T-cell (primary cell): Measurements from ENCODE around the gene ZNF683. TPM values are rescaled to one million over a fixed set of nuclear protein-coding genes. Genes with fewer than 3 reads are reported as not detected.
A peak's percentile ranks its signal among the peaks of the same experiment; 100 is the strongest.

Experiments
- ATAC-seq, 4 experiments: fragments of 200-7000 bp in 3 of 4; fragments of 150-1000 bp in 1 of 4; cut with Tn5 transposase; replicated peaks in 1 of 4; 1 replicate in 3 of 4; 2 replicates in 1 of 4; pipeline ENCODE4 v1.10.0; 2021; ENCODE audit warnings: moderate library complexity in 3 of 4, mild to moderate bottlenecking in 2 of 4, moderate number of reproducible peaks in 1 of 4
- CTCF ChIA-PET, 2 donors: fragments of 300-600 bp; sonication (Branson Sonifier 250); formaldehyde crosslinking; loops; one replicate each; lab custom pipeline; 2022; ENCODE audit warnings: antibody characterized with exemption in 2 of 2; lab: Charles Lee
- POLR2A ChIA-PET, 2 donors: fragments of 300-600 bp; sonication (Branson Sonifier 250); formaldehyde crosslinking; loops; one replicate each; lab custom pipeline; 2022; ENCODE audit warnings: antibody characterized with exemption in 2 of 2; lab: Charles Lee
- DNase-seq, 35 experiments: peaks; one replicate each; pipeline versions ENCODE4 v3.0.0 to v3.0.0-alpha.2; 2013 to 2023
- H3K27ac ChIP-seq: one replicate; pipeline ENCODE4 v1.5.1; 2013; ENCODE audit warnings: low read length
- H3K27me3 ChIP-seq, 2 experiments: replicated peaks in 1 of 2; 1 replicate in 1 of 2; 2 replicates in 1 of 2; pipeline versions ENCODE4 v1.6.1 to v1.7.0; 2013; ENCODE audit warnings: low read length in 1 of 2, mixed read lengths in 1 of 2; ENCODE audit not compliant: control insufficient read depth in 2 of 2, insufficient read depth in 2 of 2; ENCODE audit errors: extremely low read depth in 1 of 2
- H3K36me3 ChIP-seq, 2 donors: 1 replicate in 1 of 2; 2 replicates in 1 of 2; pipeline versions ENCODE4 v1.6.1 to v1.7.0; 2013; ENCODE audit warnings: low read length in 1 of 2; ENCODE audit not compliant: control insufficient read depth in 2 of 2, insufficient read depth in 1 of 2; ENCODE audit errors: extremely low read depth in 1 of 2
- H3K4me1 ChIP-seq, 2 experiments: 1 replicate in 1 of 2; 2 replicates in 1 of 2; pipeline versions ENCODE4 v1.6.1 to v1.7.0; 2013; ENCODE audit warnings: low read length in 2 of 2, mixed read lengths in 1 of 2; ENCODE audit not compliant: insufficient read depth in 2 of 2, control insufficient read depth in 1 of 2; ENCODE audit errors: extremely low read depth in 1 of 2
- H3K4me3 ChIP-seq, 2 donors: 1 replicate in 1 of 2; 2 replicates in 1 of 2; pipeline versions ENCODE4 v1.5.1 to v1.7.0; 2013; ENCODE audit warnings: mild to moderate bottlenecking in 2 of 2, low read length in 1 of 2, moderate library complexity in 1 of 2; ENCODE audit not compliant: control insufficient read depth in 1 of 2; ENCODE audit errors: extremely low read depth in 1 of 2
- H3K9me3 ChIP-seq: 2 replicates; pipeline ENCODE4 v1.7.0; 2013
- H3K27ac Mint-ChIP-seq, 2 donors: one replicate each; pipeline ENCODE4 v1.8.0; 2020 to 2021; ENCODE audit warnings: mild to moderate bottlenecking in 2 of 2, mixed read lengths in 2 of 2
- H3K27me3 Mint-ChIP-seq, 2 donors: one replicate each; pipeline ENCODE4 v1.8.0; 2021 to 2022; ENCODE audit warnings: mixed read lengths in 2 of 2
- H3K36me3 Mint-ChIP-seq: one replicate; pipeline ENCODE4 v1.8.0; 2021; ENCODE audit warnings: mixed read lengths
- H3K4me1 Mint-ChIP-seq, 3 donors: one replicate each; pipeline ENCODE4 v1.8.0; 2020 to 2022; ENCODE audit warnings: mixed read lengths in 3 of 3, mild to moderate bottlenecking in 1 of 3
- H3K4me3 Mint-ChIP-seq, 3 donors: one replicate each; pipeline ENCODE4 v1.8.0; 2020 to 2022; ENCODE audit warnings: mild to moderate bottlenecking in 3 of 3, mixed read lengths in 3 of 3, moderate library complexity in 3 of 3
- H3K9me3 Mint-ChIP-seq, 3 donors: one replicate each; pipeline ENCODE4 v1.8.0; 2020 to 2022; ENCODE audit warnings: mixed read lengths in 3 of 3
- WGBS: methylation state at CpG from one replicate; pipeline ENCODE4 v1.1.5; 2013; ENCODE audit warnings: missing lambda C conversion rate; ENCODE audit not compliant: insufficient coverage; 5-methylcytosine and 5-hydroxymethylcytosine counted together
- total RNA-seq, 35 experiments: library from RNA in 6 of 35; stranded (reverse) in 6 of 35; fragments of 120-200 nt in 1 of 35; gene quantifications; one replicate each; pipeline versions ENCODE4 v1.2.1 to v1.2.4 and lab custom pipeline; 2013 to 2026

Gene ZNF683
- total RNA-seq, 5 donors from 2014 or later (not counting 1 experiment from before 2014, with no cell fraction given): 0.32 to 23.1 (median 5.3) TPM

- Histone ChIP-seq H3K9me3 (no peaks in the 10 kb centered on the region), H3K4me3 (no peak overlapping the region), H3K27me3 (peaks cover 0 to 33% of the 10 kb centered on the region in 2 experiments), H3K27ac (no peak overlapping the region), H3K4me1 (peaks cover 12 to 76% of the 10 kb centered on the region in 2 experiments), H3K36me3 (no peaks in the 10 kb centered on the region)
- peak overlapping the region in 1 of 2 donors; percentile 79 for H3K27ac Mint-ChIP-seq
- H3K9me3 Mint-ChIP-seq: no peaks in the 10 kb centered on the region
- H3K4me3 Mint-ChIP-seq: peak overlapping the region in 1 of 3 donors; percentile 37
- peak; percentile 72 to 85 (median 76) for ATAC-seq
- peaks cover 4 to 16% of the 10 kb centered on the region in 2 donors for H3K27me3 Mint-ChIP-seq
- 33% methylated on average over 9 of the region's 26 CpGs for WGBS
- no peaks in the 10 kb centered on the region for H3K36me3 Mint-ChIP-seq
- ChIA-PET POLR2A (interaction anchor here (0.5 to 0.7 kb wide), 3 partner anchors 20 to 1998 kb away, joined by 3 to 5 read pairs (median 3); no protein-coding TSS in a partner anchor), CTCF (interaction anchor here (0.5 to 3.0 kb wide), 26 partner anchors 10 to 1859 kb away, joined by 3 to 18 read pairs (median 4); no protein-coding TSS in a partner anchor)
- peaks cover 46 to 78% (median 61%) of the 10 kb centered on the region in 3 donors for H3K4me1 Mint-ChIP-seq
- peak; percentile 56 to 91 (median 79) for DNase-seq
These were observed 8.8 kb downstream of the ZNF683 start for GRCh38 chr1:26363549-26364448.

DNA sequence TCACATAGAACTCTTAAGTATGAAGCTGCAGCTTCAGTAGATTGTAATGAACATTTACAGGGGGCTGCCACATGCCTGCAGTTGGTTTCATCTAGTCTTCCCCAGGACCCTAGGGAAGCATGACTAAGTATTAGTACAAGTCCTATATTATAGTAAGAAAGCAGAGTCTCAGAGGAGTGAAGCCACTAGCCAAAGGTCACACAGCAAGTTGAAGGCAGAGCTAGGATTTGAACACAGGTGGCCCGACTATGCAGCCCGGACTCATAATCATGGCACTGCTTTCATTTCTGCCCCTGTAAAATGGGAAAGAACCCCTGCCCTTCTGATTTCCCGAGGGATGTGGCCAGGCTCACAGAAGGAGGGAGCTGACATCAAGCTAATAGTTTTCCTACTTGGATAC is 10.2 kb downstream of the ZNF683 start:
- ATAC-seq: no peak
- H3K4me3 Mint-ChIP-seq: no peak overlapping the region
- peak overlapping the region; percentile 66 to 77 for H3K27ac Mint-ChIP-seq
- peaks cover 53 to 77% (median 60%) of the 10 kb centered on the region in 3 donors for H3K4me1 Mint-ChIP-seq
- H3K36me3 Mint-ChIP-seq: no peaks in the 10 kb centered on the region
- H3K9me3 ChIP-seq: no peaks in the 10 kb centered on the region
- H3K9me3 Mint-ChIP-seq: no peaks in the 10 kb centered on the region
- no peaks in the 10 kb centered on the region for H3K36me3 ChIP-seq
- CTCF ChIA-PET: interaction anchor here (0.5 to 1.7 kb wide), 5 partner anchors 16 to 77 kb away, joined by 3 to 8 read pairs (median 3); no protein-coding TSS in a partner anchor
- H3K27ac ChIP-seq: no peak overlapping the region
- H3K4me3 ChIP-seq: no peak overlapping the region
- peaks cover 0 to 33% of the 10 kb centered on the region in 2 experiments for H3K27me3 ChIP-seq
- POLR2A ChIA-PET: interaction anchor here in 1 of 2 donors (0.7 kb wide), 1 partner anchor 16 kb away, joined by 3 read pairs; no protein-coding TSS in a partner anchor
- DNase-seq: no peak
- H3K4me1 ChIP-seq: peaks cover 12 to 71% of the 10 kb centered on the region in 2 experiments
- H3K27me3 Mint-ChIP-seq: peaks cover 4 to 16% of the 10 kb centered on the region in 2 donors
- WGBS: 100% methylated on average over 2 of the region's 3 CpGs

GRCh38 chr1:26361605-26362122 is 10.9 kb downstream of the ZNF683 start:
- Mint-ChIP-seq H3K27ac (peak overlapping the region; percentile 45 to 66), H3K27me3 (peaks cover 4 to 16% of the 10 kb centered on the region in 2 donors), H3K9me3 (no peaks in the 10 kb centered on the region), H3K36me3 (no peaks in the 10 kb centered on the region), H3K4me1 (peaks cover 53 to 75% (median 61%) of the 10 kb centered on the region in 3 donors), H3K4me3 (peak overlapping the region in 1 of 3 donors; percentile 78)
- DNase-seq (no peak), ATAC-seq (no peak)
- H3K4me3 ChIP-seq: no peak overlapping the region
- H3K4me1 ChIP-seq: peaks cover 12 to 70% of the 10 kb centered on the region in 2 experiments
- H3K9me3 ChIP-seq: no peaks in the 10 kb centered on the region
- WGBS: 97% methylated on average over 7 of the region's 12 CpGs
- ChIA-PET POLR2A (interaction anchor here in 1 of 2 donors (0.6 to 0.7 kb wide), 2 partner anchors 9 to 16 kb away, joined by 3 to 6 read pairs; no protein-coding TSS in a partner anchor), CTCF (interaction anchor here (1.1 to 1.7 kb wide), 3 partner anchors 17 to 26 kb away, joined by 3 to 4 read pairs (median 3); no protein-coding TSS in a partner anchor)
- H3K36me3 ChIP-seq: no peaks in the 10 kb centered on the region
- H3K27ac ChIP-seq: no peak overlapping the region
- peaks cover 0 to 33% of the 10 kb centered on the region in 2 experiments for H3K27me3 ChIP-seq

GRCh38 chr1:26360807-26361604 is 11.5 kb downstream of the ZNF683 start:
- Histone ChIP-seq H3K27ac (no peak overlapping the region), H3K4me3 (peak overlapping the region; percentile 48 to 57), H3K36me3 (no peaks in the 10 kb centered on the region), H3K9me3 (no peaks in the 10 kb centered on the region), H3K27me3 (peaks cover 0 to 33% of the 10 kb centered on the region in 2 experiments), H3K4me1 (peaks cover 12 to 70% of the 10 kb centered on the region in 2 experiments)
- WGBS: 88% methylated on average over 25 of the region's 27 CpGs
- peak overlapping the region; percentile 39 to 45 for H3K27ac Mint-ChIP-seq
- peaks cover 4 to 16% of the 10 kb centered on the region in 2 donors for H3K27me3 Mint-ChIP-seq
- CTCF ChIA-PET: interaction anchor here in 1 of 2 donors (1.3 to 1.7 kb wide), 2 partner anchors 18 to 25 kb away, joined by 3 to 4 read pairs; no protein-coding TSS in a partner anchor
- no peaks in the 10 kb centered on the region for H3K9me3 Mint-ChIP-seq
- POLR2A ChIA-PET: interaction anchor here in 1 of 2 donors (0.6 kb wide), 1 partner anchor 10 kb away, joined by 6 read pairs; no protein-coding TSS in a partner anchor
- ATAC-seq (no peak), DNase-seq (no peak)
- H3K4me1 Mint-ChIP-seq: peaks cover 53 to 73% (median 58%) of the 10 kb centered on the region in 3 donors
- peak overlapping the region; percentile 68 to 78 (median 73) for H3K4me3 Mint-ChIP-seq
- H3K36me3 Mint-ChIP-seq: no peaks in the 10 kb centered on the region

GRCh38 chr1:26359981-26360806 is 12.4 kb downstream of the ZNF683 start:
- ChIA-PET POLR2A (no interaction called here), CTCF (no interaction called here)
- peaks cover 0 to 33% of the 10 kb centered on the region in 2 experiments for H3K27me3 ChIP-seq
- Mint-ChIP-seq H3K27ac (peak overlapping the region in 1 of 2 donors; percentile 23), H3K27me3 (peaks cover 4 to 16% of the 10 kb centered on the region in 2 donors), H3K4me3 (peak overlapping the region; percentile 68 to 78 (median 73)), H3K4me1 (peaks cover 51 to 77% (median 58%) of the 10 kb centered on the region in 3 donors), H3K36me3 (no peaks in the 10 kb centered on the region), H3K9me3 (no peaks in the 10 kb centered on the region)
- ATAC-seq (peak in 2 of 4 experiments; percentile 15 to 28), DNase-seq (peak in 28 of 35 experiments; percentile 17 to 58 (median 36))
- H3K4me1 ChIP-seq: peaks cover 12 to 69% of the 10 kb centered on the region in 2 experiments
- no peaks in the 10 kb centered on the region for H3K36me3 ChIP-seq
- no peak overlapping the region for H3K27ac ChIP-seq
- H3K4me3 ChIP-seq: peak overlapping the region; percentile 48 to 57
- H3K9me3 ChIP-seq: no peaks in the 10 kb centered on the region
- 10% methylated on average over 64 of the region's 67 CpGs for WGBS
